Left renal cortex interstitium (tissue), 4 donors: ENCODE results near the gene COBLL1. TPM values are rescaled to one million over a fixed set of nuclear protein-coding genes. Genes with fewer than 3 reads are reported as not detected.
"Not testable (repeated sequence)": the region's sequence is repeated elsewhere in the genome, so short reads cannot be mapped to it uniquely, and the experiment has no call there.

Experiments used
- DNase-seq, 4 donors: peaks; one replicate each; pipeline ENCODE4 v3.0.0-alpha.2; 2013; ENCODE audit warnings: low read depth in 4 of 4, low spot score in 2 of 4, missing footprints in 1 of 4
- polyA plus RNA-seq, 4 donors: library from polyadenylated mRNA; unstranded; fragments of 120-200 nt; gene quantifications; one replicate each; pipeline ENCODE4 v1.2.1, GENCODE V29; 2013; ENCODE audit not compliant: insufficient read length in 4 of 4

The COBLL1 gene
- polyA plus RNA-seq, 4 donors: 117 to 150 (median 120) TPM

GRCh38 chr2:164761737-164762460 lies 79.7 kb downstream of the COBLL1 start:
- DNase-seq: no peak

- not testable (repeated sequence) for DNase-seq
These were observed 80.4 kb downstream of the COBLL1 start for GRCh38 chr2:164761201-164761600.

- DNase-seq: no peak
These were observed 81.4 kb downstream of the COBLL1 start for GRCh38 chr2:164760179-164760578.

GRCh38 chr2:164757934-164758695 lies 83.5 kb downstream of the COBLL1 start:
- no peak for DNase-seq

- DNase-seq: no peak
These were observed 84.8 kb downstream of the COBLL1 start for GRCh38 chr2:164756773-164757172.

- DNase-seq: no peak
These were observed 85.7 kb downstream of the COBLL1 start for GRCh38 chr2:164755952-164756351.

GRCh38 chr2:164754157-164755093 lies 87.2 kb downstream of the COBLL1 start:
- no peak for DNase-seq

- DNase-seq: no peak
These were observed 88.7 kb downstream of the COBLL1 start for GRCh38 chr2:164752956-164753355.

GRCh38 chr2:164747783-164748433 lies 93.7 kb downstream of the COBLL1 start:
- DNase-seq: no peak

GRCh38 chr2:164747140-164747539 lies 94.5 kb downstream of the COBLL1 start:
- no peak for DNase-seq

GRCh38 chr2:164746713-164747112 lies 94.9 kb downstream of the COBLL1 start:
- DNase-seq: no peak

GRCh38 chr2:164745012-164745797 lies 96.4 kb downstream of the COBLL1 start:
- DNase-seq: no peak

GRCh38 chr2:164742738-164743317 lies 98.8 kb downstream of the COBLL1 start:
- DNase-seq: no peak

- no peak for DNase-seq
These were observed 101.7 kb downstream of the COBLL1 start for GRCh38 chr2:164739966-164740365.

- DNase-seq: peak; percentile 20 to 56 (median 36)
These were observed 104.0 kb downstream of the COBLL1 start for GRCh38 chr2:164737612-164738081.

- no peak for DNase-seq
These were observed 106.2 kb downstream of the COBLL1 start for GRCh38 chr2:164735309-164735919.

- DNase-seq: no peak
These were observed 107.4 kb downstream of the COBLL1 start for GRCh38 chr2:164734196-164734595.

GRCh38 chr2:164725542-164725941 lies 116.1 kb downstream of the COBLL1 start:
- no peak for DNase-seq
